ENCODE data around the gene LPCAT3. TPM values are rescaled to one million over a fixed set of nuclear protein-coding genes. Genes with fewer than 3 reads are reported as not detected.

Gene LPCAT3
- total RNA-seq, 1 experiment from 2014 or later = 54.3 TPM

DNA sequence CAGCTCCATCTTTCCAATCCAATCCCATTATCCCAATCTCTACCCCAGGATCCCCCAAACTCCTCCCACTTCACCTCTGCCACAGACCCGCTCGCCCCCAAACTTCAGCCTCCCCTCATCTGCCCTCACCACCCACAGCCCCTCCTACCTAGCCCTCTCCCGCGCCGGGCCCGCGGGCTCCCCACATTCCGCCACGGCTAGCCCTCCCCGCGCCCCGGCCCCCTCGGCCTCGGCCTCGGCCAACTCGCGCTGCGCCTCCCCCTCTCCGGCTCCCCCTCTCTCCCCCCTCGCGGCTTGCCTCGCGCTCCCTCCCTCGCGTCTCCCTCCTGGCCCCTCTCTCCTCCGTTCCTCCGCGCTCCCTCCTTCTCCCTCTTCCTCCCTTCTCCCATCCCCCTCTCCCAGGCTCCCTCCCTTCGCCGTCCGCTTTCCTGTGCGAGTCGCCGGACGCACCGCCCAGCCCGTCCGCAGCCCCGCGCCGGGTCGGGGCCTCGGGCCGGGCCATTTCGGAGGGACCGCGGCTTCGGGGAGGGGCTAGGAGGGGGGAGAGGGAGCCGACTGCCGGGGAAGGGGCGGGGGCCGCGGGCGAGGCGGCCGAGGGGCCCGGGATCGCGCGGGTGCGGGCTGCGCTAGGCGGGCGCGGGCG is 90.8 kb downstream of the LPCAT3 start, which contains the start of gene ATN1:
Gene ATN1, plus strand, starts transcription at position 581 of the 643 bp plus-strand sequence. CDS start 6,043 bp downstream, outside the sequence.
- Histone ChIP-seq H3K27me3 (ENCODE audit: control insufficient read depth, insufficient read depth, low read length) (no peaks in the 10 kb centered on the region), H3K4me1 (ENCODE audit: control insufficient read depth, insufficient read depth, low read length) (peaks cover 36% of the 10 kb centered on the region), H3K4me3 (ENCODE audit: low read depth in 2 of 2, low read length in 2 of 2) (peak within 1 kb of the TSS; percentile 73 to 83), H3K36me3 (ENCODE audit: control insufficient read depth, insufficient read depth, low read length) (no peaks in the 10 kb centered on the region; the same call in none of the 2 replicates), H3K9me3 (ENCODE audit: control insufficient read depth, insufficient read depth, low read depth, low read length) (no peaks in the 10 kb centered on the region), H3K27ac (ENCODE audit: low read length) (peak within 1 kb of the TSS; percentile 96)
- DNase-seq (ENCODE audit: low read depth, low spot score) (no peak), ATAC-seq (peak; percentile 40)
- TF ChIP-seq, protein P1, sequence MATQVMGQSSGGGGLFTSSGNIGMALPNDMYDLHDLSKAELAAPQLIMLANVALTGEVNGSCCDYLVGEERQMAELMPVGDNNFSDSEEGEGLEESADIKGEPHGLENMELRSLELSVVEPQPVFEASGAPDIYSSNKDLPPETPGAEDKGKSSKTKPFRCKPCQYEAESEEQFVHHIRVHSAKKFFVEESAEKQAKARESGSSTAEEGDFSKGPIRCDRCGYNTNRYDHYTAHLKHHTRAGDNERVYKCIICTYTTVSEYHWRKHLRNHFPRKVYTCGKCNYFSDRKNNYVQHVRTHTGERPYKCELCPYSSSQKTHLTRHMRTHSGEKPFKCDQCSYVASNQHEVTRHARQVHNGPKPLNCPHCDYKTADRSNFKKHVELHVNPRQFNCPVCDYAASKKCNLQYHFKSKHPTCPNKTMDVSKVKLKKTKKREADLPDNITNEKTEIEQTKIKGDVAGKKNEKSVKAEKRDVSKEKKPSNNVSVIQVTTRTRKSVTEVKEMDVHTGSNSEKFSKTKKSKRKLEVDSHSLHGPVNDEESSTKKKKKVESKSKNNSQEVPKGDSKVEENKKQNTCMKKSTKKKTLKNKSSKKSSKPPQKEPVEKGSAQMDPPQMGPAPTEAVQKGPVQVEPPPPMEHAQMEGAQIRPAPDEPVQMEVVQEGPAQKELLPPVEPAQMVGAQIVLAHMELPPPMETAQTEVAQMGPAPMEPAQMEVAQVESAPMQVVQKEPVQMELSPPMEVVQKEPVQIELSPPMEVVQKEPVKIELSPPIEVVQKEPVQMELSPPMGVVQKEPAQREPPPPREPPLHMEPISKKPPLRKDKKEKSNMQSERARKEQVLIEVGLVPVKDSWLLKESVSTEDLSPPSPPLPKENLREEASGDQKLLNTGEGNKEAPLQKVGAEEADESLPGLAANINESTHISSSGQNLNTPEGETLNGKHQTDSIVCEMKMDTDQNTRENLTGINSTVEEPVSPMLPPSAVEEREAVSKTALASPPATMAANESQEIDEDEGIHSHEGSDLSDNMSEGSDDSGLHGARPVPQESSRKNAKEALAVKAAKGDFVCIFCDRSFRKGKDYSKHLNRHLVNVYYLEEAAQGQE (IDR thresholded peaks at IDR 0.05; ENCODE audit: insufficient read depth in 1 of 2, low read depth in 2 of 2, low read length in 1 of 2) = no peak
- TF ChIP-seq POLR2AphosphoS5 (IDR thresholded peaks at IDR 0.05; ENCODE audit: low read depth, low read length) = 0 out of 2 replicates have a peak, but pooled peaks have one; percentile 32
- no TSS peak for BruUV-seq (replicated peaks)
- in situ Hi-C loops (cut with HindIII; ENCODE audit: low pct_unique_long_range_greater_than_20kb, low sequenced_read_pairs) = no loop called here
- ChIA-PET CTCF (interaction anchor here (0.6 kb wide), 1 partner anchor 53 kb away, joined by 6 read pairs; no protein-coding TSS in a partner anchor), POLR2A (no interaction called here)
- intact Hi-C loops (cut with micrococcal nuclease; ENCODE audit: unreplicated experiment) = no loop called here

Small RNA genes lying within 50 kb of the gene (microRNA-seq; reads per million reads assigned to microRNA genes)
- gene MIR141 (ENCODE audit: unreplicated experiment) (5.4 reads per million, percentile 15 among the genes with 10 or more reads in this experiment), gene MIR200C (ENCODE audit: unreplicated experiment) (61.0 reads per million, percentile 51 among the genes with 10 or more reads in this experiment)

Other genes with a start within 250 kb of the LPCAT3 start
- 2.7 TPM for gene LAG3, start 246.0 kb downstream of the LPCAT3 start, total RNA-seq (2021; ENCODE audit: unreplicated experiment)
- gene CD4, start 228.9 kb downstream of the LPCAT3 start, total RNA-seq (2021; ENCODE audit: unreplicated experiment) = 0.23 TPM
- 1.3 TPM for gene GPR162, start 196.7 kb downstream of the LPCAT3 start, total RNA-seq (2021; ENCODE audit: unreplicated experiment)
- gene P3H3, start 190.1 kb downstream of the LPCAT3 start, total RNA-seq (2021; ENCODE audit: unreplicated experiment) = 11.0 TPM
- gene GNB3, start 177.6 kb downstream of the LPCAT3 start, total RNA-seq (2021; ENCODE audit: unreplicated experiment) = 0.21 TPM
- 59.0 TPM for gene CDCA3, start 167.2 kb downstream of the LPCAT3 start, total RNA-seq (2021; ENCODE audit: unreplicated experiment)
- gene USP5, start 166.3 kb downstream of the LPCAT3 start, total RNA-seq (2021; ENCODE audit: unreplicated experiment) = 104 TPM
- 693 TPM for gene TPI1, start 150.9 kb downstream of the LPCAT3 start, total RNA-seq (2021; ENCODE audit: unreplicated experiment)
- gene SPSB2, start 145.2 kb downstream of the LPCAT3 start, total RNA-seq (2021; ENCODE audit: unreplicated experiment) = 11.6 TPM
- 6.5 TPM for gene LRRC23, start 113.7 kb downstream of the LPCAT3 start, total RNA-seq (2021; ENCODE audit: unreplicated experiment)
- gene ENO2, start 103.9 kb downstream of the LPCAT3 start, total RNA-seq (2021; ENCODE audit: unreplicated experiment) = 33.5 TPM
- gene ATN1, start 90.5 kb downstream of the LPCAT3 start, total RNA-seq (2021; ENCODE audit: unreplicated experiment) = 82.3 TPM
- not detected for gene RNU7-1, start 74.7 kb downstream of the LPCAT3 start, total RNA-seq (2021; ENCODE audit: unreplicated experiment)
- gene C12orf57, start 74.5 kb downstream of the LPCAT3 start, total RNA-seq (2021; ENCODE audit: unreplicated experiment) = 126 TPM
- 13.7 TPM for gene PTPN6, start 67.1 kb downstream of the LPCAT3 start, total RNA-seq (2021; ENCODE audit: unreplicated experiment)
- gene PHB2, start 47.8 kb downstream of the LPCAT3 start, total RNA-seq (2021; ENCODE audit: unreplicated experiment) = 138 TPM
- 54.9 TPM for gene EMG1, start 47.6 kb downstream of the LPCAT3 start, total RNA-seq (2021; ENCODE audit: unreplicated experiment)
- 1.8 TPM for gene C1S, start 42.2 kb upstream of the LPCAT3 start, total RNA-seq (2021; ENCODE audit: unreplicated experiment)
- 1.3 TPM for gene C1R, start 74.0 kb upstream of the LPCAT3 start, total RNA-seq (2021; ENCODE audit: unreplicated experiment)
- gene C1RL, start 90.7 kb upstream of the LPCAT3 start, total RNA-seq (2021; ENCODE audit: unreplicated experiment) = 10.7 TPM
- not detected for gene RBP5, start 110.4 kb upstream of the LPCAT3 start, total RNA-seq (2021; ENCODE audit: unreplicated experiment)
- gene CLSTN3, start 111.9 kb upstream of the LPCAT3 start, total RNA-seq (2021; ENCODE audit: unreplicated experiment) = 5.9 TPM
- 26.9 TPM for gene PEX5, start 171.2 kb upstream of the LPCAT3 start, total RNA-seq (2021; ENCODE audit: unreplicated experiment)

All from Panc1 (cell line).